Measurements from ENCODE around the gene GBGT1.

GRCh38 chr9:133201424-133202144 is 37.9 kb upstream of the GBGT1 start:
- TF ChIP-seq, protein P1, sequence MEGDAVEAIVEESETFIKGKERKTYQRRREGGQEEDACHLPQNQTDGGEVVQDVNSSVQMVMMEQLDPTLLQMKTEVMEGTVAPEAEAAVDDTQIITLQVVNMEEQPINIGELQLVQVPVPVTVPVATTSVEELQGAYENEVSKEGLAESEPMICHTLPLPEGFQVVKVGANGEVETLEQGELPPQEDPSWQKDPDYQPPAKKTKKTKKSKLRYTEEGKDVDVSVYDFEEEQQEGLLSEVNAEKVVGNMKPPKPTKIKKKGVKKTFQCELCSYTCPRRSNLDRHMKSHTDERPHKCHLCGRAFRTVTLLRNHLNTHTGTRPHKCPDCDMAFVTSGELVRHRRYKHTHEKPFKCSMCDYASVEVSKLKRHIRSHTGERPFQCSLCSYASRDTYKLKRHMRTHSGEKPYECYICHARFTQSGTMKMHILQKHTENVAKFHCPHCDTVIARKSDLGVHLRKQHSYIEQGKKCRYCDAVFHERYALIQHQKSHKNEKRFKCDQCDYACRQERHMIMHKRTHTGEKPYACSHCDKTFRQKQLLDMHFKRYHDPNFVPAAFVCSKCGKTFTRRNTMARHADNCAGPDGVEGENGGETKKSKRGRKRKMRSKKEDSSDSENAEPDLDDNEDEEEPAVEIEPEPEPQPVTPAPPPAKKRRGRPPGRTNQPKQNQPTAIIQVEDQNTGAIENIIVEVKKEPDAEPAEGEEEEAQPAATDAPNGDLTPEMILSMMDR (conservative IDR thresholded peaks at IDR 0.05 in 1 of 2, IDR thresholded peaks at IDR 0.05 in 1 of 2; ENCODE audit: extremely low read depth in 1 of 2, insufficient read depth in 1 of 2, low read depth in 1 of 2, low read length in 2 of 2) = no peak
- TF ChIP-seq EZH2 (IDR thresholded peaks at IDR 0.05; ENCODE audit: borderline replicate concordance, low read length) = no peak
